ENCODE measurements around the gene VASN. TPM values are rescaled to one million over a fixed set of nuclear protein-coding genes. Genes with fewer than 3 reads are reported as not detected.

Gene VASN
- polyA plus RNA-seq, 4 donors, result 43.5 to 74.1 (median 48.2) TPM

GRCh38 chr16:4370570-4371356, 885 bp upstream of the VASN start:
- DNase-seq (ENCODE audit: low read depth in 4 of 4, low spot score in 3 of 4), result no peak

DNA sequence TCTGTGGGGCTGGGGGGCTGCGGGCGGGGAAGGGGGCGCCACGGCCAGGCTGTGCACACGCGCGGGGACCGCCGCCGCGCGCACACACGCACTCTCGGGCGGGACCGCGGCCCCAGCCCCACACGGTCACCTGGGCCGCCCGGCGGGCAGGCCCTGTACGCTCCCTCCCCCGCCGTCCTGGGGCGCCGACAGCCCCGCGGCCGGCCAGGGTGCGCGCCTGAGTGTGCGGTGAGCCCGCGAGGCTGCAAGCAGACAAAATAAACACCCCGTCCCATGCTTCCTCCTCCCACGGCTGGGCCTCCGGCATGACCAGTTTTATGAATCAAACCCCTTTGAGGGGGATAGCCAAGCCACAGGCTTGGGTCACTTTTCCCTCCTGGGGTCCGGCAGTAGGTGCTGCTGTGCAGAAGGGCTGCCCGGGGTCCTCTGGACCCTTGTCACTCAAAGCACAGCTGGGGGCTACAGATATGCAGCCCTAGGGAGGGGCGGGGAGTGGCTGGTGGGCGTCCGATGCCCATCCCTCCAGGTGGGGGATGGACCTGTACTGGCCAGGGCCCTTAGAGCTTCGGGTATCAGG, 441 bp downstream of the VASN start:
- no peak for DNase-seq (ENCODE audit: low read depth in 4 of 4, low spot score in 3 of 4)

DNA sequence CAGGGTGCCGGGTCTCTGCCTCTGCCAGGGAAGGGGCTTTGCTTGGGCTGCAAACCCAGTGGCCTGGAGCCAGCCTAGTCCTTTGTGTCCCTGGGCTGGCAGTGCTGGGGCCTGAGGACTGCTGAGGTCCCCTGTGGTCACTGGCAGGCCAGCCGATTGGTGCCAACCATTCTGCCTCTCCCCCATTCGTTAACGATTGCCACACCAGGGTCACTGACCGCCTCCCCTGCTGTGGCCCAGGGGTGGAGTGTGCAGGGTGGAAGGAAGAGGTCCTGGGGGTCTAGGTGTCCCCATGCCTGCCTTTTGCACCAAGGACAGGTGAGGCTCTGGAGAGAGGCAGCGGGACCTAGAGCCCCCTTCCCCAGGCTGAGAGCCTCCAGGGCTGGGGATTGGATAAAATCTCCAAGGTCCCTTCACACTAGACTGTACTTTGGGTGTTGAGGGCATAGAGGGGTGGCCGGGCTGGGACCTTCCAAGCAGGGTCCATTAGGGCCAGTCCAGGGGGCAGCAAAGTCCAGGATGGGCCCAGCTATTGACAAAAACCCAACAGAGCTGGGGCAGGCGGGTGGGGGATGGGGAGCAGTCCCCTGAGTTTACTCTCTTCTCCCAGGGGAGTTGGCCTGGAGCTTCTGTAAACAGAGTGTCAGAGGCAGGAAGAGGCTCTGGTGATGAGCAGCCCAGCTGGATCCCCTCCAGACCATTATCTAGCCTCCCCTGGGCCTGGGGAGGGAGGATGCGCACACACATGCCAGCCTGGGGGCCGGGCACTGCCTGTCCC, 1.1 kb downstream of the VASN start:
- no peak for DNase-seq (ENCODE audit: low read depth in 4 of 4, low spot score in 3 of 4)

GRCh38 chr16:4373356-4373908, 1.8 kb downstream of the VASN start:
- no peak for DNase-seq (ENCODE audit: low read depth in 4 of 4, low spot score in 3 of 4)

GRCh38 chr16:4373909-4374742, 2.5 kb downstream of the VASN start:
- DNase-seq (ENCODE audit: low read depth in 4 of 4, low spot score in 3 of 4), result peak in 3 of 4 donors; percentile 60 to 78 (median 72)

DNA sequence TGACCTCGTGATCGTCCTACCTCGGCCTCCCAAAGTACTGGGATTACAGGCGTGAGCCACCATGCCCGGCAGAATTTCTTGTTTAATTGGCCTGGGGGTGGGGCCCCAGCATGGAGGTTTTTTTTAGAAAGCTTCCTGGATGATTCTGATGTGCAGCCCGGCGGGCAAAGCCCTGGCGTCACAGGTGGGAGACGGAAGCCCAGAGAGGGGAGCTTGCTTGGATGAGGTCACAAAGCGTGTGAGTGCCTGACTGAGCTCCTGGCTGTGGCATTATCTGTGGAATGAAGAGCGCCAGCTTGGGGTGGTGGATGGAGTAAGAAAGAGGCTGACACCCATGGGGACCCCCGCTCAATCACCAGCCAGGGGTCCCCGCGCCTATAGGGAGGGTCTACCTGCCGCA, 4.1 kb downstream of the VASN start:
- no peak for DNase-seq (ENCODE audit: low read depth in 4 of 4, low spot score in 3 of 4)

DNA sequence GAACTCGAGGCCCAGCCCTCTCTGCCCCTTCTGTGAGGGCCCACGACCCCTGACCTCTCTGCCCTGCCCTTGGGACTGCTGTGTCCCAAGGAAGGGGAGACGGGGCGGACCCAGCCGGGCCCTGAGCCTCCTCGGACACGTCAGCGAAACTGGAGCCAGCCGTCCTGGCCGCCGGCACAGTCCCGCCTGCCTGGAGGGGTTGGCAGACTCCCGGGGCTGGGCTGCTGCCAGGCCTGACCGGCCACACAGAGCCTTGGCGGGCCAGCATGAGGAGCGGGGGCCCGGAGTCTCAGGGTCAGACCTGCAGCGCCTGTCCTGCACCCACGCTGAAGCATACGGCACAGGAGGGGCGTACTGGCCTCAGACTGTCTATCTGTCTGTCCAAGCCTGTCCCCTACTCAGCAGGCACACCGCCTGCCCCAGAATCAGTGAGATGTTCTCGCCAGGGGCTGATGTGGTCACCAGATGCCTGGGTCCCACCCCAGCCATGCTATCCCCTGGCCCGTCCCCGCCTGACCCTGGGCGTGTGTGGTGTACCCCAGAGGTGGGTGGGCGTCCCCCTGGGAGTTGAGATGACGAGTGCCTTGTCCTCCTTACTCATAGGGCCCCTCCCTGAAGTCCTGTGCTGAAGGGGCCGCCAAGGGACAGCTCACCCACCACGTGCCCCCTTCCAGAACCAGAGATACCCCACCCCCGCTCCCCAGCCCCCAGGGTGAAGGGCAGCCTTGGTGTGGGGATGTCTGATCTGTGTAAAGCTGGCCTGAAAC, 4.7 kb downstream of the VASN start:
- DNase-seq (ENCODE audit: low read depth in 4 of 4, low spot score in 3 of 4), result no peak

- DNase-seq (ENCODE audit: low read depth in 4 of 4, low spot score in 3 of 4), result no peak
These were observed 5.4 kb downstream of the VASN start for GRCh38 chr16:4376893-4377572.

DNA sequence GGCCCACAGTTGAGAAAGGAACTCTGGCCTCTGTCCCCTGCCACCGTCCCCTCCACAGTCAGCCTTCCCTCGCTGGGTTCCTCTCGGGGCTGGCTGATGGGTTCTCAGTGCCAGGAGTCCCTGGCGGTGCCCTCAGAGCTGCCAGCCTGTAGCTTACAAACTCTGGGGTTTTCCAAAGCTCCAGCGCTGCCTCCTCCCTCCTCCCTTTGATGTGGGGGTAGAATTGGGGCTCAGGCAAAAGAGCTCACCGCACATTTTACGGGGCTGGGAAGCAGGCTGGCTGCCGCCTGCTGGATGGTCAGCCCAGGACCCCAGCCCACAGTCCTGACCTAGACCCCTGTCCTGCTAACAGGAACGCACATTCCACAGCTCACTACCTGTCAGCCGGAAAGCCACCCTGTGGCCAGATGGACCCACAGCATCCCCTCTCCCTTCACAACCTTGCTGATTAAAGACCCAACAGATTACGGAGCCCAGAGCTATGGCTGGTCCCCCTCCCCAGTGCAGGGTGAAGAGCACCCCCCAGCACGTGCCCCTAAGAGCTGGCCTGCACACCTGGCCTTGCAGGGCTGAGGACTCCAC, 6.0 kb downstream of the VASN start:
- DNase-seq (ENCODE audit: low read depth in 4 of 4, low spot score in 3 of 4), result no peak

DNA sequence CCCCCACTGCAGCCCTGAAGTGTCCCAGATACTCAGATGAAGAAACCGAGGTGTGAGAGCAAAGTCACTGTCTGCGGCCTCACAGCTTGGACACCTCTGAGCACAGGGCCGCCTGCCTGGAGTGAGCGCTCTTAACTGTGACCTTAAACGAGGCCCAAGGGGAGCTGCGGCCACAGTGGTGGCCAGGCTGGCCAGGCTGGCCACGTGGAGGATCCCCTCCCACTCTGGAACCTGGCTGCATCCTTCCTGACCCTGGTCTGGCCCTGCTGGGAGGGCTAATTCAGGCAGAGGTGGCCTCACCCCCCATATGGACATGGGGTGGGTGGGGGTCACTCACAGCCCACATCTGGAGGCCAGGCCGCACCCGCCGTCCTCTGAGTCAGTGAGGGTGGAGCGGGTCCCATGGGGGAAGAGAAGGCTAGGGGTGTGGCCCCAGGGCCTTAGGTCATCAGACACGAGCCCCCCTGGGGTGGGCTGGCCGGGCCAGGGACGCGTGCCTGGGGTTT, 6.6 kb downstream of the VASN start:
- DNase-seq (ENCODE audit: low read depth in 4 of 4, low spot score in 3 of 4), result no peak

GRCh38 chr16:4378999-4379690, 7.5 kb downstream of the VASN start:
- DNase-seq (ENCODE audit: low read depth in 4 of 4, low spot score in 3 of 4), result no peak

DNA sequence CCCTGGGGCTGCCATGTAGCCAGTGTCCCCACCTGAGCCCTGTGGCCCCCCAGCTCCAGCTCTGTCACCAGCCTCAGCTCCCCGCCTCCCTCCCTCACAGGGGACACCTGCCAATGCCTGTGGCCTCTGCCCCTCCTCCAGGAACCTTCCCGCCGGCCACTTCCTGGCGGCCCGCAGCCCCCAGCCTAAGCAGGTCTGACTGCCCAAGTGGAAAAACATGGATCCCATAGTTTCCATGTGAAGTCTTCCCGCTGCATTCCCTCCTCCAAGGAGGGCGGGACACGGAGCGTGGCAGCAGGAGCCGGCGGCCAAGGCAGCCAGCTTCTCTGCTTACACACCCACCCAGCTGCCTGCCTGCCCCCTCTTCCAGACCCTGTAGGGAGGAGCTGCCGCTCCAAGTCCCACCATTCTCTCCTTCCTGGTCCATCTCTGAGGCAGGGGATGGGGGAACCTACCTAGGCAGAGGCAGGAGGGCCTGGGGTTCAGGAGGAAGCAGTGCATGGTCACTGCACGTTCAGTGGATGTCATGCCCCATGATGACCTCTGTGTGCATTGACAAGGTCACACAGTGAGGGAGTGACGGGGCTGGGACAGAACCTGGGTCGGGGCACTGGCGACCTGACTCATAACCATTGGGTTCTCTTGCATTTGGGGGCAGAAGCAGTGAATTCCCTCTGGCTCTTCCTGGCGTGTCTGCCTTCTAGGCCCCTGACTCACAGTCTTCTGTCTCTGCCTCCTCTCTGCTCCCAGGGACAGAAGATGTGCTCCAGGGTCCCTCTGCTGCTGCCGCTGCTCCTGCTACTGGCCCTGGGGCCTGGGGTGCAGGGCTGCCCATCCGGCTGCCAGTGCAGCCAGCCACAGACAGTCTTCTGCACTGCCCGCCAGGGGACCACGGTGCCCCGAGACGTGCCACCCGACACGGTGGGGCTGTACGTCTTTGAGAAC, 8.7 kb downstream of the VASN start:
- DNase-seq (ENCODE audit: low read depth in 4 of 4, low spot score in 3 of 4), result no peak

GRCh38 chr16:4381072-4381934, 9.7 kb downstream of the VASN start:
- no peak for DNase-seq (ENCODE audit: low read depth in 4 of 4, low spot score in 3 of 4)

DNA sequence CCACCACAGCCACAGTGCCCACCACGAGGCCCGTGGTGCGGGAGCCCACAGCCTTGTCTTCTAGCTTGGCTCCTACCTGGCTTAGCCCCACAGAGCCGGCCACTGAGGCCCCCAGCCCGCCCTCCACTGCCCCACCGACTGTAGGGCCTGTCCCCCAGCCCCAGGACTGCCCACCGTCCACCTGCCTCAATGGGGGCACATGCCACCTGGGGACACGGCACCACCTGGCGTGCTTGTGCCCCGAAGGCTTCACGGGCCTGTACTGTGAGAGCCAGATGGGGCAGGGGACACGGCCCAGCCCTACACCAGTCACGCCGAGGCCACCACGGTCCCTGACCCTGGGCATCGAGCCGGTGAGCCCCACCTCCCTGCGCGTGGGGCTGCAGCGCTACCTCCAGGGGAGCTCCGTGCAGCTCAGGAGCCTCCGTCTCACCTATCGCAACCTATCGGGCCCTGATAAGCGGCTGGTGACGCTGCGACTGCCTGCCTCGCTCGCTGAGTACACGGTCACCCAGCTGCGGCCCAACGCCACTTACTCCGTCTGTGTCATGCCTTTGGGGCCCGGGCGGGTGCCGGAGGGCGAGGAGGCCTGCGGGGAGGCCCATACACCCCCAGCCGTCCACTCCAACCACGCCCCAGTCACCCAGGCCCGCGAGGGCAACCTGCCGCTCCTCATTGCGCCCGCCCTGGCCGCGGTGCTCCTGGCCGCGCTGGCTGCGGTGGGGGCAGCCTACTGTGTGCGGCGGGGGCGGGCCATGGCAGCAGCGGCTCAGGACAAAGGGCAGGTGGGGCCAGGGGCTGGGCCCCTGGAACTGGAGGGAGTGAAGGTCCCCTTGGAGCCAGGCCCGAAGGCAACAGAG, 10.5 kb downstream of the VASN start:
- no peak for DNase-seq (ENCODE audit: low read depth in 4 of 4, low spot score in 3 of 4)

- no peak for DNase-seq (ENCODE audit: low read depth in 4 of 4, low spot score in 3 of 4)
These were observed 11.2 kb downstream of the VASN start for GRCh38 chr16:4382795-4383357.

All from right renal pelvis (tissue), 4 donors.